Loucy (cell line): ENCODE data around the gene RPTOR.

Experiments
- EZH2phosphoT487 ChIP-seq: fragments of 200-600 bp; IDR thresholded peaks from 2 replicates; pipeline ENCODE4 v1.6.1; 2018; ENCODE audit warnings: antibody characterized with exemption, mild to moderate bottlenecking, moderate library complexity, borderline replicate concordance
- TF ChIP-seq, protein P1 (sequence below): fragments of 200-600 bp; sonication (generic); conservative IDR thresholded peaks from 2 replicates; pipeline ENCODE4 v1.5.1; 2014; ENCODE audit warnings: mild to moderate bottlenecking, antibody characterized with exemption, low read length

DNA sequence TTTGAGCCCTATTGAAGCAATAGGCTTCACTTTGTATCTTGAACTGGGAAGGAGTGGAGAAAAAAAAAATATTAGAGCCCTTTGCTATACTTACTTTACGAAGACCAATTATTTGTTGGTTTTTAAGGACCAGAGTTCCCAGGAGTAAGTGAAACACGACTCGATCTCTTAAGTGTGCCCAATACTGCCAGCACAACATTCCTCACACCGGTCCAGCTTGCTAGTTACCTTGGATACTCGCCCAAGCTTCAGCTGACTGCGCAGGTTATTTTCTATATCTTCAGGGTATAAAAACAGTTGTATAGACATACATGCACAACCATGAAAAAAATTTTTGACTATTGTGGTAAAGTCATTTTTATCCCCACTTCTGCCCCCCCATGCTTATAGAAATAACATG is 72.1 kb downstream of the RPTOR start:
- TF ChIP-seq, protein P1, sequence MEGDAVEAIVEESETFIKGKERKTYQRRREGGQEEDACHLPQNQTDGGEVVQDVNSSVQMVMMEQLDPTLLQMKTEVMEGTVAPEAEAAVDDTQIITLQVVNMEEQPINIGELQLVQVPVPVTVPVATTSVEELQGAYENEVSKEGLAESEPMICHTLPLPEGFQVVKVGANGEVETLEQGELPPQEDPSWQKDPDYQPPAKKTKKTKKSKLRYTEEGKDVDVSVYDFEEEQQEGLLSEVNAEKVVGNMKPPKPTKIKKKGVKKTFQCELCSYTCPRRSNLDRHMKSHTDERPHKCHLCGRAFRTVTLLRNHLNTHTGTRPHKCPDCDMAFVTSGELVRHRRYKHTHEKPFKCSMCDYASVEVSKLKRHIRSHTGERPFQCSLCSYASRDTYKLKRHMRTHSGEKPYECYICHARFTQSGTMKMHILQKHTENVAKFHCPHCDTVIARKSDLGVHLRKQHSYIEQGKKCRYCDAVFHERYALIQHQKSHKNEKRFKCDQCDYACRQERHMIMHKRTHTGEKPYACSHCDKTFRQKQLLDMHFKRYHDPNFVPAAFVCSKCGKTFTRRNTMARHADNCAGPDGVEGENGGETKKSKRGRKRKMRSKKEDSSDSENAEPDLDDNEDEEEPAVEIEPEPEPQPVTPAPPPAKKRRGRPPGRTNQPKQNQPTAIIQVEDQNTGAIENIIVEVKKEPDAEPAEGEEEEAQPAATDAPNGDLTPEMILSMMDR: no peak
- TF ChIP-seq EZH2phosphoT487: no peak
